ENCODE results near the gene ZNF831. TPM values are rescaled to one million over a fixed set of nuclear protein-coding genes. Genes with fewer than 3 reads are reported as not detected.

ZNF831 gene
- total RNA-seq, 2 donors from 2014 or later: 13.5 to 17.8 TPM

DNA sequence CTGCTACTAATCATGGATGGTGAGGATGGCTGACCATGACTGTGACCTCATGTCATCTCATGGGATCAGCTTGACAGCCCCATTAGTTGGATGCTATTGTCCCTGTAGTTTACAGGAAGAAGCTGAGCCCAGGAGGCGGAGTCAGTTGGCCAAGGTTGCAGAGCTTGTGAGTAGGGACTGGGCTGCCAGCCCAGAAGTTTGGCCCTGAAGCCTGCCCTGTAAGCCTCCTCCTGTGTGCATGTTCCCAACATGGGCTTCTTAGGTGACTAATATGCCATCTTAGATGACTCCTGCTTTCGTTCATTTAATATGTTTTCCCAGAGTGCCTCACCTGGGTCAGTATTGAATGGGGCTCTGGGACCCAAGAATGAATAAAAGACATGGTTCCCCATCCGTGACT lies 143.6 kb downstream of the ZNF831 start:
- Mint-ChIP-seq H3K4me1 (peaks cover 9% of the 10 kb centered on the region), H3K36me3 (ENCODE audit: low read depth) (no peaks in the 10 kb centered on the region), H3K27me3 (peaks cover 15% of the 10 kb centered on the region), H3K27ac (no peak overlapping the region), H3K4me3 (no peak overlapping the region), H3K9me3 (no peaks in the 10 kb centered on the region)
- ATAC-seq (replicated peaks): no peak

Other genes with a start within 250 kb of the ZNF831 start
- 100 to 1,000 TPM in 1 of 2 donors, 10 to 100 TPM in 1; 92.7 to 124 TPM for gene NELFCD, start 182.6 kb upstream of the ZNF831 start, total RNA-seq
- 10 to 100 TPM; 29.7 to 52.2 TPM for gene CTSZ, start 156.6 kb upstream of the ZNF831 start, total RNA-seq
- gene TUBB1, start 144.4 kb upstream of the ZNF831 start, total RNA-seq: under 1 TPM; 0.08 to 0.13 TPM
- gene ATP5F1E, start 131.5 kb upstream of the ZNF831 start, total RNA-seq: 10 to 100 TPM; 45.5 to 78.0 TPM
- 100 to 1,000 TPM in 1 of 2 donors, 10 to 100 TPM in 1; 77.1 to 107 TPM for gene PRELID3B, start 121.0 kb upstream of the ZNF831 start, total RNA-seq
- gene EDN3, start 136.8 kb downstream of the ZNF831 start, total RNA-seq: under 1 TPM in 1 of 2 donors, not detected in 1; 0.45 TPM

All from activated T-helper 17 cell treated with anti-CD3 and anti-CD28 coated beads, Interleukin-2, amount 50 U/mL, for 72 hours (primary cell).